Osteocyte (in vitro differentiated cells): ENCODE measurements around the gene PARD3B. TPM values are rescaled to one million over a fixed set of nuclear protein-coding genes. Genes with fewer than 3 reads are reported as not detected.

ENCODE experiments used
- DNase-seq: peaks from one replicate; pipeline ENCODE4 v3.0.0; 2021; ENCODE audit warnings: mixed read lengths; ENCODE audit not compliant: unreplicated experiment; ENCODE audit errors: extremely low spot score
- H3K27ac Mint-ChIP-seq: one replicate; pipeline ENCODE4 v1.8.0; 2021; ENCODE audit warnings: mild to moderate bottlenecking, mixed read lengths; ENCODE audit not compliant: unreplicated experiment
- H3K27me3 Mint-ChIP-seq: one replicate; pipeline ENCODE4 v1.8.0; 2021; ENCODE audit warnings: mixed read lengths; ENCODE audit not compliant: unreplicated experiment
- H3K36me3 Mint-ChIP-seq: one replicate; pipeline ENCODE4 v1.8.0; 2021; ENCODE audit warnings: mixed read lengths; ENCODE audit not compliant: unreplicated experiment
- H3K4me1 Mint-ChIP-seq: one replicate; pipeline ENCODE4 v1.8.0; 2021; ENCODE audit warnings: mixed read lengths; ENCODE audit not compliant: unreplicated experiment
- H3K4me3 Mint-ChIP-seq: one replicate; pipeline ENCODE4 v1.8.0; 2021; ENCODE audit warnings: mild to moderate bottlenecking, moderate library complexity, mixed read lengths; ENCODE audit not compliant: unreplicated experiment
- H3K9me3 Mint-ChIP-seq: one replicate; pipeline ENCODE4 v1.8.0; 2021; ENCODE audit warnings: mixed read lengths; ENCODE audit not compliant: unreplicated experiment
- CTCF ChIP-seq: fragments of 200-600 bp; sonication (generic); IDR thresholded peaks from 2 replicates; pipeline ENCODE4 v1.5.0; 2021; ENCODE audit warnings: antibody characterized with exemption, mild to moderate bottlenecking, moderate library complexity
- total RNA-seq: library from RNA; stranded (reverse); gene quantifications from 2 replicates; pipeline ENCODE4 v1.2.1, GENCODE V29; 2021

The PARD3B gene
- total RNA-seq, 1 donor from 2014 or later = 26.7 TPM

DNA sequence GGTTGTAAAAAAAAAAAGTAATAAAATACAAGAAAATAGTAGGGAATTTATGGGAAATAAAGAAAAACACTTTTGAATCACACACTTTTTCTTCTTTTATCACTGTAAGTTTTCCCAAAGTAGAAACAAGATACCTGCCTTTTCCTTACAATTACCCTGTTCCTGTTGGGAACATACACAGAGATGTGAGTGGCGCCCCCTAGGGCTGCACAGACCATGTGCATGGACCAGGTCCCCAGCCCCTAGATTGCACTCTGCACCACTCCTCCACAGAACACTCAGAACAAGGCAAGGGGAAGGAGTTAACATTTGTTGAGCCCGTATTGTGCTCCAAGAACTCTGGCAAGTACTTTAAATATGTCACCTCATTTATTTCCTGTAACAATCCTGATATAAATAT lies 1018.4 kb downstream of the PARD3B start:
- Mint-ChIP-seq H3K4me3 (no peak overlapping the region), H3K4me1 (peaks cover 24% of the 10 kb centered on the region), H3K36me3 (no peaks in the 10 kb centered on the region), H3K9me3 (no peaks in the 10 kb centered on the region), H3K27me3 (no peaks in the 10 kb centered on the region), H3K27ac (no peak overlapping the region)
- no peak for DNase-seq
- TF ChIP-seq CTCF = peak; percentile 42

DNA sequence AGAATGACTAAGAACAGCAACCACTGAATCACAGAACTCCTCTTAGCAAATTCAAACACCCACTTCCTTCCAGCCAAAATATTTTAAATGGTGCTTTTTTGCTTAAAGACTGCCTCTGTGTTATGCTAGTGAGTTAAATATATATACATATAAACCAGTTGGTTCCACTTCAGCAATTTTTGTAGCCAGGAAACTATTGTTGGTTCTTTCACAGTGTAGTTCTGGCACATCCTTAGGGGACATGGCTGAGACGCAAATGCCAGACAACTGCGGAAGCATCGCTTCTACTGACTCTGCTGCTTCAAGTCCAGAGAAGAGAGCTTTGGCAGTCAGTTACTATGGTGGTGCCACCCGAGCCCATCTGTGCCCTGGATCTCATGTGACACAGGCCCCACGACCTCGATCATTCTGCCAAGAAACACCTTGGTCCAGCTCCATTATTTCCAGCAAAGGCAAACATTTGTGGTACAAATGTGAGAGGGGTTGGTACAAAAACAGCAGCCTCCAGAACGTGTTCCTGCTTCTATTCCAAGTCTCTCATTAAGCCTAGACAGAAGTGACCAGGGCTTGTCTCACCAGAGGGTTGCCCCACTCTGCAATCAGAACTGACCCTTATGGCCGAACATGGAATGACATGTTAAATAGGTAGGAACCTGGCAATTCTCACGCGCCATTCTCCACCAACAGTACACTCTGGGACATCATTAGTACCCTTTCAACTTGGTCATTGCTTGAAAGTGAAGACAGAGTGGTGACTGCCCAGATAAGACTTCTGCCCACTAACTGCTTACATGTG lies 1019.3 kb downstream of the PARD3B start:
- Mint-ChIP-seq H3K4me3 (no peak overlapping the region), H3K27me3 (no peaks in the 10 kb centered on the region), H3K9me3 (no peaks in the 10 kb centered on the region), H3K36me3 (no peaks in the 10 kb centered on the region), H3K27ac (no peak overlapping the region), H3K4me1 (peaks cover 23% of the 10 kb centered on the region)
- no peak for TF ChIP-seq CTCF
- no peak for DNase-seq

- Mint-ChIP-seq H3K27me3 (no peaks in the 10 kb centered on the region), H3K4me3 (no peak overlapping the region), H3K27ac (no peak overlapping the region), H3K36me3 (no peaks in the 10 kb centered on the region), H3K4me1 (peaks cover 18% of the 10 kb centered on the region), H3K9me3 (no peaks in the 10 kb centered on the region)
- TF ChIP-seq CTCF = no peak
- DNase-seq = no peak
These were observed 1019.9 kb downstream of the PARD3B start for GRCh38 chr2:205565142-205565522.

- TF ChIP-seq CTCF = no peak
- H3K4me3 Mint-ChIP-seq = no peak overlapping the region
- H3K36me3 Mint-ChIP-seq = no peaks in the 10 kb centered on the region
- H3K9me3 Mint-ChIP-seq = peaks cover 1% of the 10 kb centered on the region
- H3K27me3 Mint-ChIP-seq = no peaks in the 10 kb centered on the region
- peaks cover 13% of the 10 kb centered on the region for H3K4me1 Mint-ChIP-seq
- DNase-seq = no peak
- no peak overlapping the region for H3K27ac Mint-ChIP-seq
These were observed 1021.4 kb downstream of the PARD3B start for GRCh38 chr2:205566606-205567168.

DNA sequence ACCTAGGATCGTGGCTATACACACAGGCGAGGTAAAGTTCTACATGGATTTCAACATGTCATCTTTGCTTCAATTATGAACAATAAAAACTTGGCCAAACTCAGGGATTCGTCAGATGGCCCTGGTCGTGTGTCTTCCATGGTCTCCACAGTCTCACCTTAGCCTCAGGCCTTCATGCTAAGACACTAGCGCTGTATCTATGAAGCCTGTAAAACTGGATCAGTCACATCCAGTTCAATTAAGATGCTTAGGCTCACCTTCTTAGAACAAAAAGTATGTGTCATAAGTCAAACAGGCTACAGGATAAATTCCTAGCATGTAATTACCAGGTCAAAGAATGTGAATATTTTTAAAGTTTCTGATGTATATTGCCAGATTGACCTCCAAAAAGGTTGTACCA lies 1023.3 kb downstream of the PARD3B start:
- Mint-ChIP-seq H3K27ac (no peak overlapping the region), H3K27me3 (no peaks in the 10 kb centered on the region), H3K9me3 (peaks cover 5% of the 10 kb centered on the region), H3K4me1 (peaks cover 13% of the 10 kb centered on the region), H3K36me3 (no peaks in the 10 kb centered on the region), H3K4me3 (no peak overlapping the region)
- no peak for DNase-seq
- no peak for TF ChIP-seq CTCF
